ENCODE results near the gene FLCN.
"Not testable (repeated sequence)": the region's sequence is repeated elsewhere in the genome, so short reads cannot be mapped to it uniquely, and the experiment has no call there.

FLCN gene, protein sequence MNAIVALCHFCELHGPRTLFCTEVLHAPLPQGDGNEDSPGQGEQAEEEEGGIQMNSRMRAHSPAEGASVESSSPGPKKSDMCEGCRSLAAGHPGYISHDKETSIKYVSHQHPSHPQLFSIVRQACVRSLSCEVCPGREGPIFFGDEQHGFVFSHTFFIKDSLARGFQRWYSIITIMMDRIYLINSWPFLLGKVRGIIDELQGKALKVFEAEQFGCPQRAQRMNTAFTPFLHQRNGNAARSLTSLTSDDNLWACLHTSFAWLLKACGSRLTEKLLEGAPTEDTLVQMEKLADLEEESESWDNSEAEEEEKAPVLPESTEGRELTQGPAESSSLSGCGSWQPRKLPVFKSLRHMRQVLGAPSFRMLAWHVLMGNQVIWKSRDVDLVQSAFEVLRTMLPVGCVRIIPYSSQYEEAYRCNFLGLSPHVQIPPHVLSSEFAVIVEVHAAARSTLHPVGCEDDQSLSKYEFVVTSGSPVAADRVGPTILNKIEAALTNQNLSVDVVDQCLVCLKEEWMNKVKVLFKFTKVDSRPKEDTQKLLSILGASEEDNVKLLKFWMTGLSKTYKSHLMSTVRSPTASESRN

DNA sequence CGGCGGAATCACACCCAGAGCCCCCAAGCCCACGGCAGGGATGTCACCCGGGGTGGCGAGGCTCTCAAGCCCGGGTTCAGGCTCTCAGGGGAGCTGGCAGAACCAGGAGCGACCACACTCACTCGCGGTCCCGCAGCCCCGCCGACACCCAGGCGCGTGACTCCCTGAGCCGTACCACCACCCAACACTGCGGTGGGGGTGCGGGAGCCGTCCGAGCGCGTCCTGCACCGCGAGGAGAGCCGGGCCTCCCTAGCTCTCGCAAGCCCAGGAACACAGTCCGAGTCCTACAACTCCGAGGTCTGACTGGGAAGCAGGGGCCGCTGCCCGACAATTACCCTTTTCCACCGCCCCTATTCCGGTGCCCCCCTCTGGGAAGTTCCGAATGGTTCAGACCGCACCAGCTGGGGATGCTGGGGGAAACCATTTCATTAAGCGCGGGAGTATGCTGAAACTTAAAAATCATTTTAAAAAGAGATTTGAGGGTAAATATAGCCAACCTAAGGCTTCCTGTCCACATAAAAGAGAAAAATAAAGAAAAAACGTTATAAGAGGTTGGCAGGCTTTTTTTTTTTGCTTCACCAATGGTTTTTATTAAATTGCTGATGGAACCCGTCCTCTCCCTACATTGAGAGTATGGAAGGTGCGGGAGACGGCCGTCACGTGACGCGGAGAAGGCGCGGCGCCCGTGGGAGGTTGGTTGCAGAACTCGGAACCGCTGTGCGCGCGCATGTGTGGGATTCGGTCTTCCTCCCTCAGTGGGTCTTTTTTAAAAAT is at the start of gene FLCN:
Gene FLCN (minus strand): TSS at position 143 of the 774 bp plus-strand sequence. CDS start 9,031 bp downstream, outside the sequence.
- DNase-seq = peak; percentile 89

DNA sequence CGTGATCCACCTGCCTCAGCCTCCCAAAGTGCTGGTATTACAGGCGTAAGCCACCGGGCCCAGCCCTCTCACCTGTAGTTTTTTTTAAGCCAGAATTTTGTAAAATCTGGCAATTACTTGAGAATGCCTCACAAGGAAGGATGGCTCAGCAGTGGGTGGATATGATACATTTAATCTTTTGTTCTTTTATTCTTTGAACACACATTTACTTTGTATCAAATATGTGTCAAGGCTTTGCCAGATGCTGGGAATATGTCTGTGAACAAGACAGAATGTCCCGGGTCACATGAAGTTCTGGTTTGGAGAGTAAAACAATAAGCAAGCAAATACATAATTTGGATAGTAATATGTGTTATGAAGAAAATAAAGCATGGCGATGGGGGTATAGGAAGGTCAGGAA is 49.0 kb upstream of the FLCN start:
- DNase-seq = no peak

DNA sequence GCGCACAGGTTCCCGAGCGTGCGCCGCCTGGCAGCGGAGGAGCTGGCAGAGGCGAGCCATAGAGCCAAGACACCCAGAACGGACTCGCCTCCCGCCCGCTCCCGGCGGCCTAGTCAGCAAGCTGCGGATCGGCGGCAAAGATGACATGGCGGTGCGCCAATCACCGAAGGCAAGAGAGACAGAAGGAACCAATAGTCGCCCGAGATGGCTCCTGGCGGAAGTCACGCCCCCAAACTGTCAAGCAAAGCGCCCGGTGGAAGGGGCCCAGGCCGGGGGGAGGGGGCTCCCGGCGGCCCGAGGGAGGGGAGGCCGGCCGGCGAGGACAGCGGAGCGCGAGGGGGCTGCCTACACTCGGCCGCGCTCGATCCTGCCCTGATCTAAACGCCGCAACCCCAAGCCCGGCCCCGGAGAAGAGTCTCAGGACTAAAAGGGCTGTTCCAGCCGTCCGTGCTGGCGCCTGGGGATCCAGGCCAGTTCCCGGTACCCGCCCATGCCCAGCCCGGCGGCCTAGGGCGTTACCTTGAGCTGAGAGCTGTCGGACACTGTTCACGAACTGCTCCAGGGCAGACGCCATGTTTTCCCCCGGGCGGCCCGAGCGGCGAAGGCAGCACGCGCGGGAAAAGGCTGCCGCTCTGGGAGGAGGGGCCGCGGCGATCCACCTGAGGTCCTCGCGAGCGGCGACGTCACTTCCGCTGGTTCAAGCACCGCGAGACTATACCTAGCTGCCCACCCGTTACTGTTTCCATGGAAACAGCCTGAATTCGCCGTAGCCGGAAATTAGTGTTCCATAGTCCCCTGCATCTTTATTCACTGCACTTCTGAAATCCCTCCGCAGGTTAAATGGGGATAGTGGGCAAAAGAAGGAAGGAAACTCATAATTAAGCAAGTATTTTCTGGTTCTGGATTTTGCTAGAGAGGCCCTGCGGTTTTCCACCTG is 43.9 kb upstream of the FLCN start, which contains the start of gene COPS3:
Gene COPS3 (minus strand): TSS at position 634 of the 937 bp plus-strand sequence. CDS start 60 bp downstream, at position 574.
- DNase-seq = peak; percentile 98

DNA sequence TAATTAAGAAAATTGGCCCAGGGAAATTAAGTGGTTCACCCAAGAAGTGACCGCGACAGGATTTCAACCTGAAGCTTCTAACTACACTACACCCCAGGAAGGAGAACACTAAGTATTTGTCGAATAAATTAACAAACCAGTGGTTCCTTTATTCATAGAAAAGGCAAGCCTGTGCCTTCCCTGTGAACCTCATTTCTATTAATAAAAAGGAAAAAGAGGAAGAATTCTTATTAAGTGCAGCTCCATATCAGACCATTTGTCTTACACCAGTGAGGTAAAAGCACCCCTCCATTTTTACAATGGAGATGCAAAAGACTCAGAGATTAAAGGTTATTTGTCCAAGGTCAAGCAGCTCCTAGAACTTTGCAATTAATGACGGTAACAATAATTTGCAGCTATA is 42.3 kb upstream of the FLCN start:
- no peak for DNase-seq

DNA sequence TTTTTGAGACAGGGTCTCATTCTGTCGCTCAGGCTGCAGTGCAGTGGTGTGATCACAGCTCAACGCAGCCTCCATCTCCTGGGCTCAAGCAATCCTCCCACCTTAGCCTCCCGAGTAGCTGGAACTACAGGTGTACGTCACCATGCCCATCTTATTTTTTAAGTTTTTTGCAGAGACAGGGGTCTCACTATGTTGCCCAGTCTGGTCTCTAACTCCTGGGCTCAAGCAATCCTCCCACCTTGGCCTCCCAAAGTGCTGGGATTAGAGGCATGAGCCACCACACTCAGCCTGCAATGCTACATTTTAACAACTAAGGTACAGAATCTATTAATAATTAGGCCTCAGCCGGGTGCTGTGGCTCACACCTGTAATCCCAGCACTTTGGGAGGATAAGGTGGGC is 40.5 kb upstream of the FLCN start:
- not testable (repeated sequence) for DNase-seq

DNA sequence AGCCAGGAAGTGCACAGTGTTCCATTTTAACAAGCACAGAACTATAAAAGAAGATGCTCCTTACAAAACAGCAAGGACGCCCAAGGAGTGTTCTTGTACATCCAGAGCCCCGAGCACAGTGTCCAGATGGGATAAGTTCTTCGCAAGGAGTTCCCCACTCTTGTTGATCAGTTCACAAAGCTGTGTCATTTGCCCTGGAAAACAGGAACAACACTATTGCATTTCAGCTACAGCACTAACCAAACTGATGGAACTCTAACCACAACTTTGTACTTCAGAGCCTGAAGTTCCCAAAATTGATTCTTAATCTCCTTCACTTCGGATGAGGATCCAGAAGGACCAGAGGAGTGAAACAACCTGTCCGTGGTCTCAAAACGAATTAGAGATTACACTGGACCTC is 39.0 kb upstream of the FLCN start:
- no peak for DNase-seq

DNA sequence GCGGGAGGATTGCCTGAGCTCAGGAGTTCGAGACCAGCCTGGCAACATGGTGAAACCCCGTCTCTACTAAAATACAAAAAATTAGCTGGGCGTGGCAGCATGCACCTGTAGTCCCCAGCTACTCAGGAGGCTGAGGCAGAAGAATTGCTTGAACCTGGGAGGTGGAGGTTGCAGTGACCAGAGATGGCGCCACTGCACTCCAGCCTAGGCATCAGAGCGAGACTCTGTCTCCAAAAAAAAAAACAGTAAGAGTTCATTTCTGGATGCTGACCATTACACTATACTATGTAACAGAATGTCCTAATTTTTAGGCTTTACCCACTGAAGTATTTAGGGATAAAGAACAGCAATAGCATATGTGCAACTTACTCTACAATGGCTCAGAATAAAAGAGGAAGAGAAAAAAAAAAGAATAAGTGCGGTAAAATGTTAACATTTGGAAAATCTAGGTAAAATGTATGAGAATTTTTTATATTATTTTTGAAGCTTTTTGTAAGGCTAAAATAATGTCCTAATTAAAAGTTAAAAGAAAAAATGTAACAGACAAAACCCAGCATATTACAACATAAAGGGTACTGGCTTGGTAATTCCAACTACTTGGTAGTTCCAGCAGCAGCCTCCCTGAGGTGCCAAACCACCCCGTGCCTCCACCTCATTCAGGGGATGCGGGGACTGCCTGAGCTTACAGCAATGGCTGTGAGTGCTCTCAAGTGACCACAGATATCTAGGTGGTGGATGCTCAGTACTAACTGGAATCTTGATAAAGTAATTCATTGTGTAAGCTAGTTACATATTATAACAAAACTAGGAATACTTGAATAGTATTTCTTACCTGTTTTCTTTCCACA is 33.2 kb upstream of the FLCN start:
- DNase-seq = no peak

DNA sequence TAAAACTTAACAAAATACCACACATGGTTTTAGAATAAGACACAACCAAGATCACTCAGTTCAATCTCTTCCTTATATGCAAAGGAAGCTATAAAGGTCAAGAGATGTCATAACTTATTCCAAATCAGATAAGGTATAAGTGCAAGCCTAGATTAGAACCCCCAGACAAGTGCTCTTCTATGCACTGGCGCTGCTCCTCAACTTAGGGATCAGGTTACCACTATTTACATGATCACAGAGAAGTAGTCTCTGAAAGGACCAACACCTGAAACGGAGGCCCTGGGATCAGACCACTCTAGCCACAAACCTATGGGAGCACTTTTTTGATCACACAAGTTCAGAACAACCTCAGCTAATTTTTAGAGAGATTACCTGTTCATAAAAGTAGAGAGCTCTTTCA is 27.5 kb upstream of the FLCN start:
- DNase-seq = no peak

DNA sequence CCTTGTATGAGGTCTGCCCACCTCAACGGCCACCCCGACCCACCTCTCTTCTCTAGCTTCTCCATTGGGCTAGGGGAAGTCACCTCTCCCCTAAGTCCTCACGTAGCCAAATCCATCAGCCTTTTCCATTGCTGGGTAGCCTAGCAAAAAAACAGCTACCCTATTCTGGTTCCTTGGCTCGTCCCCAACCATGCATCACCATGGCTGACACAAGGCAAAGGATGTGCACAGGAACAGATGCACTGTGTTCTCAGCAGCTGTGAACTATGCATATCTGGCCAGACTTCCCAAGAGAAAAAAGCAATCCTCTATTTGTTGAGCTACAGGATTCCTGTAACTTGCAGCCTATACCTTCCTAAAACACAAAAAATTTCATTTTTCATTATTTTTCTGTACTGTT is 22.0 kb upstream of the FLCN start:
- peak; percentile 50 for DNase-seq

DNA sequence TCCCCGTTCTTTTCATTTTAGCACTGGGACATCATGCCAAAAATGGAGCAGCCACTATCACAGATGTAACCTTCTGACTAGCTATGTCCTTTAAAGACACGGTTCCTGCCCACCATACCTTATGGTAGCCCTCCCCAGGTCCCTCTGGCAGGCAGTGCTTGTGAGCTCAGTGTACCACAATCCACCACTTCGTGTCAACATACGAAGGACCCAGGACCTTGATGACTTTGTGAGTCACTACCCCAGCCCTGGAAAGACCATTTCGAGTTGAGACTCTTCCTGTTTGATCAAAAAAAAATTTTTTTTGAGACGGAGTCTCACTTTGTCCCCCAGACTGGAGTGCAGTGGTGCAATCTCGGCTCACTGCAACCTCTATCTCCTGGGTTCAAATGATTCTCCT is 21.0 kb upstream of the FLCN start:
- no peak for DNase-seq

DNA sequence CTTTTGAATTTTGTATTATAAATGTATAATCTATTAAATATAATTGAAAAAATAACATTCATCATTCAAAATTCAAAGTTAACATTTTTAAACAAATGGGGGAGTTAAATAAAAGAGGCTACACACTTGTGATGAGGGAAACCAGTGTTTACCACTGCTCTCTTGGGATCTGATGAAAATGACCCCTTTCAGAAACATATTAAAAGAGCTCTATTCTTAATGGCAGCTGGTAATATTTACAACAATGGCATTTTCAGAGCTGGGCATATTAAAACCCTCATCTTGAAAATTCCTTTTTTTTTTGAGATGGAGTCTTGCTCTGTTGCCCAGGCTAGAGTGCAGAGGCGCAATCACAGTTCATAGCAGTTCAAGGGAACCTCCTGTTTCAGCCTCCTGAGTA is 19.3 kb upstream of the FLCN start:
- no peak for DNase-seq

DNA sequence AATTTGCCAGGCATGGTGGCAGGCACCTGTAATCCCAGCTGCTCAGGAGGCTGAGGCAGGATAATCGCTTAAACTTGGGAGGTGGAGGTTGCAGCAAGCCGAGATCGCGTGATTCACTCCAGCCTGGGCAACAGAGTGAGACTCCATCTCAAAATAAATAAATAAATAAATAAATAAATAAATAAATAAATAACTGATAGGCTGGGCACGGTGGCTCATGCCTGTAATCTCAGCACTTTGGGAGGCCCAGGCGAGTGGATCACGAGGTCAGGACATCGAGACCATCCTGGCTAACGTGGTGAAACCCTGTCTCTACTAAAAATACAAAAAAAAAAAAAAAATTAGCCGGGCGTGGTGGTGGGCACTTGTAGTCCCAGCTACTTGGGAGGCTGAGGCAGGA is 18.7 kb upstream of the FLCN start:
- not testable (repeated sequence) for DNase-seq

DNA sequence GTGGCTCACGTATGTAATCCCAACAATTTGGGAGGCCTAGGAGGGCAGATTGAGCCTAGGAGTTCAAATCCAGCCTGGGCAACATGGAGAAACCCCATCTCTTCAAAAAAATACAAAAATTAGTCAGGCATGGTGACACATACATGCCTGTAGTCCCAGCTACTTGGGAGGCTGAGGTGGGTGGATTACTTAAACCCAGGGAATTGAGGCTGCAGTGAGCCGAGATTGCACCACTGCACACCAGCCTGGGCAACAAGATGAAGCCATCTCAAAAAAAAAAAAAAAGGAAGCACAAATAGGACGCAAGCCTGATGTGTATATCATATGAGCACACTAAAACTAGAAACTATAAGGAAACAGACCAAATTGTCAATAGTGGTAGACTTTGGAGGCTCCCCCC is 17.1 kb upstream of the FLCN start:
- DNase-seq = no peak

DNA sequence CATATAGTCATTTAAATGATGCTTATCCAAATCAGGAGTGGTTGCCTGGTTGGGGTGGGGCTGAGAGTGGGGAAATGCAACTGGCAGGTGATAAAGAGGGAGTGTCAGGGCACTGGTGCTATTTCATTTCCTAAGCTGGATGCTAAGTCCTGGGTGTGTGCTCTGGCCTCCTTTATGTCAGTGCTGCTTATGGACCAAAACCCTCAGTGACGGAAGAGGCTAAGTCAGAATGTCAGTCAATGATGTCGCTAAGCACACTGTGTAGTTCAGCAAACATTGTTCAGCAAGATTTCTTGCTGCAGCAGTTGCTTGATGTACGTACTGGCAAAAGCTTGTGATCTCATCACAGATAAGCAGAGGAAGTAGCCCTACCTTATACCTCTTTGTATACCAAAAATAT is 16.4 kb upstream of the FLCN start:
- no peak for DNase-seq

DNA sequence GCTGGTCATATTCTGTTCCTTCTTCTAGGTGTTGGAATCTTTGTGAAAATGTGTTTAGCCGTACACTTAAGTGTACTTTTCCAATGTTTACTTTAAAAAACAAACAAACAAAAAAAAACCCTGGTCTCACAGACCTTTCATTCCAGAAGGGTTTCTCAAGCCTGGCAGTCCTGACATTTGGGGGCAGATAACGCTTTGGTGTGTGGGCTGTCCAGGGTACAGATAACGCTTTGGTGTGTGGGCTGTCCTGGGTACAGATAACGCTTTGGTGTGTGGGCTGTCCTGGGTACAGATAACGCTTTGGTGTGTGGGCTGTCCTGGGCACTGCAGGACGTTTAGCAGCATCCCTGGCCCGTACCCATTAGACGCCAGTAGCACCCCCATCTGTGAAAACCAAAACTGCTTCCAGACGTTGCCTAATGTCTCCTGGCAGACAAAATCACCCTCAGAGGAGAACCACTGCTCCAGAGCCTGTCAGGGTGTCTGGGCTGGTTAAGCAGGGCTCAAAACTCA is 15.2 kb upstream of the FLCN start:
- DNase-seq = no peak

DNA sequence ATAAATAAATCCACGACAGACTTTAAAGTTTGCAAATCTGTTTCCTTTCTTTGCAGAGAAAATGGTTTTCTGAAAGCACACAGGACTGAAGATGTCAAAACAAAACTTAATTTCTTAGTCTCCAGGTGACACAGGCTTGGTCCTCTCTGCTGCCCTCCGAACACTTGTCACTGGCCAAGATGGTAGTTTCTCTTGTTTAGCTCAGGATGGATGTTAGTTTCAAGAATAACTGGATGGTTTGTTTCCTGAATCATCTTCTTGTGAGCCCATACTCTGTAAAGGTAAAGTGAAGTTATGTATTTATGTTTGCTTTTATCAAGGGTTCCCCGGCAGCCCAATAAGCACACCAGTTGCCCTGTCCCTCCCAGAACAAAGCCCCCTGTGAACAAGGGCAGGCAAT is 9.9 kb upstream of the FLCN start:
- no peak for DNase-seq

DNA sequence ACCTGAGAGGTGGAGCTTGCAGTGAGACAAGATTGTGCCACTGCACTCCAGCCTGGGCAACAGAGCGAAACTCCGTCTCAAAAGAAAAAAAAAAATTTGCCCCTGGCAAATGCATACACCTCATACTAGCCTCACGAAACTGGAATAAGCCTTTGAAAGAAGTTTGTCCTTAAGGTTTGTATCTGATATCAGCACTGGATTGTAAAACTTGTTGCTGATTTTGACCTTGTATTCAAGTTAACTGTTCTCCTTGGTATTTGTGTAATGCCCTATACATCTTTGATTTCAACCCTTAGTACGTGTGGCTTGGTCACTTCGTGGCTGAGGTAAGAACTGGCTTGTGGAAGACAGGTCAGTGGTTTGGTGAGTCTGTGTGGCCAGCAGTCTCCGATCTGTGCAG is 6.2 kb upstream of the FLCN start:
- no peak for DNase-seq

DNA sequence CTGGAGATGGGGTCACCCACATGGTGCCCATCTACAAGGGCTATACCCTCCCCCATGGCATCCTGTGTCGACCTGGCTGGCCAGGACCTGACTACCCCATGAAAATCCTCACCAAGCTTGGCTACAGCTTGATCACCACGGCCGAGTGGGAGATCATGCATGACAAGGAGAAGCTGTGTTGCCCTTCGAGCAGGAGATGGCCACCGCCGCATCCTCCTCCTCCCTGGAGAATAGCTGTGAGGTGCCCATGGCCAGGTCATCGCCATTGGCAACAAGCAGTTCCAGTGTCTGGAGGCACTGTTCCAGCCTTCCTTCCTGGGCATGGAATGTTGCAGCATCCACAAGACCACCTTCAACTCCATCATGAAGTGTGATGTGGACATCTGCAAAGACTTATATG is 5.3 kb upstream of the FLCN start:
- DNase-seq = no peak

DNA sequence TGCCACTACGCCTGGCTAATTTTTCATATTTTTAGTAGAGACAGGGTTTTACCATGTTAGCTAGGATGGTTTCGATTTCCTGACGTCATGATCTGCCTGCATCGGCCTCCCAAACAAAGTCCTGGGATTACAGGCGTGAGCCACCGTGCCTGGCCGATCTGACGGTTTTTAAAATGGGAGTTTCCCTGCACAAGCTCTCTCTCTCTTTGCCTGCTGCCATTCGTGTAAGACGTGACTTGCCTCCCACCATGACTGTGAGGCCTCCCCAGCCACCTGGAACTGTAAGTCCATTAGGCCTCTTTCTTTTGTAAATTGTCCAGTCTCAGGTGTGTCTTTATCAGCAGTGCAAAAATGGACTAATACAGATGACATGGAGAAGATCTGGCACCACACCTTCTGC is 4.7 kb upstream of the FLCN start:
- no peak for DNase-seq

DNA sequence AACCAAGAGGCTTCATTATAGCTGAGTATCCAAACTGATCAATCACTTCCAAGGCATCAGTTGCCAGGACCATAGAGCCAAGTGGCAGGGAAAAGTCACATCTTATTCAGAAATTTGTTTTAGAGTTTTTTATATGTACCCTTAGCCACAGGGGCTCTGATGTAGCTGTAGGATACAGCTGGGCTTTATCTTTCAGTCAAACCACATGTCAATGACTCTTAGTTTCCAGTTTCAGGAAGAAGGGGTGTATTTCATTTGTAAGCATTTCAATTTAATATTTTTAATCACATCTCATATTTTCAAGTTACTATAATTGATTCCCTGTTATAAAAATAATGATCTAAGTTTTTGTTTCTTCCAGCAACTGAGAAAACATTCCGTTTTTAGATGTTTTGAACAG is 2.9 kb upstream of the FLCN start:
- no peak for DNase-seq

DNA sequence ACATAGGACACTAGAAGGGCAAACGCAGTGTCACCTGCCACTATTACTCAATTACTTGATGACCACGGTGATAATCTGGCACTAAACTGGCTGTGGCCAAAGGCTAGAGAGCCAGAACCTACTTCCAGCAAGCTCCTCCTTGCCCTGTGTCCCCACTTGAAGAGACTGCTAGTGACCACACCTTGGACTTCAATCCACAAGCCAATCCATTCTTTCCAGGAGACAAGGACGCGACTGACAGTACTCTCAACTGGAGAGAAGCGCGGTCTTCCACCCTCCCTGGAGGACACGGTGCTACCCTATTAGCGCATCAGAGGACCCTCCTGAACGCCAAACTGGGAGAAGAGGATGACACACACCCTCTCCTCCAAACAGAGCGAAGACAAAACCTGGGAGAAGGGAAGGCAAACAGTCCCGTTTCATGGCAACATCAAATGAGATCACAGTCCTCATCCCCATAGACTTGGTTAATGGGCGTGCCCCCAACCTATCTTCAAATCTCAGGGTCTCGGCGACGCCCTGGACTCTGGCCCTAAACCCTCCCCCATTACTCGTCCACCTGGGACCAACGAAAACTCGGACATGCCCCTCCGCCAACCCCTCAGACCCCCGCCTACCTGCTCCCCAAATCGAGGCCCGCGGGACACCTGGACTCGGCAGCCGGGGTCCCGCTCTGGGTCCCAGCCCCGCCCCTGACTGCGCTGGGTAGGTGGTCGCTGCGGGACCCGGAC is 508 bp downstream of the FLCN start:
- DNase-seq = no peak

Measured in midbrain (tissue), 1 donor.